OCI-LY7 (cell line): ENCODE results near the gene MPDZ. TPM values are rescaled to one million over a fixed set of nuclear protein-coding genes. Genes with fewer than 3 reads are reported as not detected.
"Not testable (repeated sequence)": the region's sequence is repeated elsewhere in the genome, so short reads cannot be mapped to it uniquely, and the experiment has no call there.

Experiments
- BruUV-seq: library from RNA; stranded (reverse); fragments of 400-500 nt; replicated peaks from 2 replicates; lab custom pipeline; 2021; lab: Mats Ljungman, UMichigan
- CTCF ChIA-PET: fragments of 300-600 bp; sonication (Branson Sonifier 250); formaldehyde crosslinking; loops from one replicate; lab custom pipeline; 2022; ENCODE audit warnings: antibody characterized with exemption; ENCODE audit not compliant: unreplicated experiment; lab: Charles Lee
- POLR2A ChIA-PET: fragments of 300-600 bp; sonication (Branson Sonifier 250); formaldehyde crosslinking; loops from one replicate; lab custom pipeline; 2022; ENCODE audit warnings: antibody characterized with exemption; lab: Charles Lee
- DNase-seq: peaks from one replicate; pipeline ENCODE4 v3.0.0-alpha.2; 2015; ENCODE audit warnings: low spot score
- H2AFZ ChIP-seq: fragments of 200-600 bp; sonication (generic), shearing (Covaris generic); 2 replicates; pipeline ENCODE4 v1.6.1; 2014; ENCODE audit warnings: mild to moderate bottlenecking, antibody characterized with exemption, low read length, moderate library complexity
- H3K27ac ChIP-seq: fragments of 200-600 bp; sonication (generic); 2 replicates; pipeline ENCODE4 v1.5.1; 2014; ENCODE audit warnings: mixed run types, low read depth, mild to moderate bottlenecking, moderate library complexity, low read length, inconsistent platforms; ENCODE audit not compliant: poor library complexity, severe bottlenecking
- H3K36me3 ChIP-seq: fragments of 200-600 bp; sonication (generic); 2 replicates; pipeline ENCODE4 v1.6.1; 2014; ENCODE audit warnings: mild to moderate bottlenecking, antibody characterized with exemption, low read length, moderate library complexity, mixed read lengths; ENCODE audit not compliant: insufficient read depth
- H3K4me1 ChIP-seq: fragments of 200-600 bp; sonication (generic); 2 replicates; pipeline ENCODE4 v1.5.1; 2014; ENCODE audit warnings: mild to moderate bottlenecking, low read length; ENCODE audit not compliant: insufficient read depth, poor library complexity, severe bottlenecking
- H3K4me2 ChIP-seq: fragments of 200-600 bp; sonication (generic); 2 replicates; pipeline ENCODE4 v1.6.1; 2014; ENCODE audit warnings: mild to moderate bottlenecking, low read length
- H3K4me3 ChIP-seq: fragments of 200-600 bp; sonication (generic); 2 replicates; pipeline ENCODE4 v1.5.1; 2014; ENCODE audit warnings: mild to moderate bottlenecking, low read depth, low read length; ENCODE audit not compliant: poor library complexity, severe bottlenecking
- H3K79me2 ChIP-seq: fragments of 200-600 bp; sonication (generic); 2 replicates; pipeline ENCODE4 v1.6.1; 2016; ENCODE audit warnings: low read depth, mild to moderate bottlenecking, low read length, moderate library complexity, mixed read lengths; ENCODE audit not compliant: insufficient read depth
- H3K9me2 ChIP-seq: fragments of 200-600 bp; sonication (generic); 2 replicates; pipeline ENCODE4 v1.6.1; 2016; ENCODE audit warnings: mild to moderate bottlenecking, low read length, mixed read lengths; ENCODE audit not compliant: insufficient read depth
- H3K9me3 ChIP-seq: fragments of 200-600 bp; sonication (generic); 2 replicates; pipeline ENCODE4 v1.6.1; 2014; ENCODE audit warnings: mild to moderate bottlenecking, mixed run types, low read length, mixed read lengths
- H4K20me1 ChIP-seq: fragments of 200-600 bp; sonication (generic); 2 replicates; pipeline ENCODE4 v1.6.1; 2014; ENCODE audit warnings: mild to moderate bottlenecking, antibody characterized with exemption, low read length, moderate library complexity, mixed read lengths; ENCODE audit not compliant: insufficient read depth
- EZH2phosphoT487 ChIP-seq: fragments of 200-600 bp; sonication (generic); IDR thresholded peaks from 2 replicates; pipeline ENCODE4 v1.6.1; 2018; ENCODE audit warnings: low read depth, borderline replicate concordance, mild to moderate bottlenecking, mixed run types, antibody characterized with exemption, low read length, moderate library complexity, mixed read lengths
- intact Hi-C: fragments of 100-400 bp; cut with micrococcal nuclease; formaldehyde crosslinking; loops from one replicate; pipeline ENCODE4 v1.10.0; 2022; ENCODE audit not compliant: unreplicated experiment
- total RNA-seq, 2 experiments: library from RNA; depleted of rRNA in 1 of 2; stranded (reverse); fragments of >200 nt in 1 of 2; shearing (Covaris generic) in 1 of 2; gene quantifications; 2 replicates each; pipeline ENCODE4 v1.2.3, GENCODE V29; 2014 to 2022
- TF ChIP-seq, protein P1 (sequence below): fragments of 200-600 bp; sonication (generic); conservative IDR thresholded peaks from 2 replicates; pipeline ENCODE4 v1.5.1; 2014; ENCODE audit warnings: mild to moderate bottlenecking, antibody characterized with exemption, low read length, moderate library complexity, mixed read lengths

Gene MPDZ
- total RNA-seq, 2 experiments from 2014 or later, result not detected

DNA sequence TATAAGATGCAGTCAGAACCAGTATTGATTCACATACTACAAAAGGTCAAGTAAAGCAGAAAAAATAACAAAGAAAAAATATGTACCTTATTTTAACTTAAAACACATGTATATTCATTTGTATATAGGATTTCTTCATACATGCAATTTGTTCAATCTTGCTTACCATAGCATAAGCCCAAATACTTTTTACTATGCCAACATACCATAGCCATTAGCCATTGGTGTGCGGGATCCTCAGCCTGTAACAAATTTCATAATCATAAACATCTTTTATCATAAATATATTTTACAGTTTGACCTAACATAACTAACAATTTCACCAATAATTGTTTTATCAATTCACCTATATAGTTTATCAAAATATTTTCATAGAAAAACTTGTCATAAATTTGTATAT is 51.1 kb downstream of the MPDZ start:
- Histone ChIP-seq H3K4me2 (no peak overlapping the region), H3K36me3 (no peaks in the 10 kb centered on the region), H3K79me2 (no peaks in the 10 kb centered on the region), H2AFZ (no peak overlapping the region), H3K9me3 (no peaks in the 10 kb centered on the region), H4K20me1 (no peaks in the 10 kb centered on the region), H3K27ac (no peak overlapping the region), H3K9me2 (no peaks in the 10 kb centered on the region), H3K4me3 (no peak overlapping the region), H3K4me1 (no peaks in the 10 kb centered on the region)
- intact Hi-C loops, result no loop called here
- ChIA-PET POLR2A (no interaction called here), CTCF (no interaction called here)
- no peak for DNase-seq
- no TSS peak for BruUV-seq
- TF ChIP-seq, protein P1, sequence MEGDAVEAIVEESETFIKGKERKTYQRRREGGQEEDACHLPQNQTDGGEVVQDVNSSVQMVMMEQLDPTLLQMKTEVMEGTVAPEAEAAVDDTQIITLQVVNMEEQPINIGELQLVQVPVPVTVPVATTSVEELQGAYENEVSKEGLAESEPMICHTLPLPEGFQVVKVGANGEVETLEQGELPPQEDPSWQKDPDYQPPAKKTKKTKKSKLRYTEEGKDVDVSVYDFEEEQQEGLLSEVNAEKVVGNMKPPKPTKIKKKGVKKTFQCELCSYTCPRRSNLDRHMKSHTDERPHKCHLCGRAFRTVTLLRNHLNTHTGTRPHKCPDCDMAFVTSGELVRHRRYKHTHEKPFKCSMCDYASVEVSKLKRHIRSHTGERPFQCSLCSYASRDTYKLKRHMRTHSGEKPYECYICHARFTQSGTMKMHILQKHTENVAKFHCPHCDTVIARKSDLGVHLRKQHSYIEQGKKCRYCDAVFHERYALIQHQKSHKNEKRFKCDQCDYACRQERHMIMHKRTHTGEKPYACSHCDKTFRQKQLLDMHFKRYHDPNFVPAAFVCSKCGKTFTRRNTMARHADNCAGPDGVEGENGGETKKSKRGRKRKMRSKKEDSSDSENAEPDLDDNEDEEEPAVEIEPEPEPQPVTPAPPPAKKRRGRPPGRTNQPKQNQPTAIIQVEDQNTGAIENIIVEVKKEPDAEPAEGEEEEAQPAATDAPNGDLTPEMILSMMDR, result no peak
- TF ChIP-seq EZH2phosphoT487, result no peak

- DNase-seq, result no peak
- Histone ChIP-seq H3K4me3 (no peak overlapping the region), H3K9me3 (no peaks in the 10 kb centered on the region), H2AFZ (no peak overlapping the region), H3K27ac (no peak overlapping the region), H3K79me2 (no peaks in the 10 kb centered on the region), H4K20me1 (no peaks in the 10 kb centered on the region), H3K4me1 (no peaks in the 10 kb centered on the region), H3K4me2 (no peak overlapping the region), H3K9me2 (no peaks in the 10 kb centered on the region), H3K36me3 (no peaks in the 10 kb centered on the region)
- intact Hi-C loops, result no loop called here
- no TSS peak for BruUV-seq
- ChIA-PET POLR2A (interaction anchor here (0.6 kb wide), 1 partner anchor 533 kb away, joined by 3 read pairs; no protein-coding TSS in a partner anchor), CTCF (no interaction called here)
- no peak for TF ChIP-seq EZH2phosphoT487
- TF ChIP-seq, protein P1, result no peak
Measured at GRCh38 chr9:13224366-13224765, 55.1 kb downstream of the MPDZ start.

DNA sequence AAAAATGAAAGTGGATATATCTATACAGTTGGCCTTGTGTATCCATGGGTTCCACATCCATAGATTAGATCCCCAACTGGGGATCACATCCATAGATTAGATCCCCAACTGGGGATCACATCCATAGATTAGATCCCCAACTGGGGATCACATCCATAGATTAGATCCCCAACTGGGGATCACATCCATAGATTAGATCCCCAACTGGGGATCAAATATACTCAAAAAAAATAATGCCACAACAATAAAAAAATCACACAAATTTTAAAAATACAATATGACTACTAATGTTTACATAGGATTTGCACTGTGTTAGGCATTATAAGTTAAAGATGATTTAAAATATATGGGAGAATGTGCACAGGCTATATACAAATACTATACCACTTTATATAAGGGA is 56.8 kb downstream of the MPDZ start:
- CTCF ChIA-PET, H3K36me3 ChIP-seq, H3K27ac ChIP-seq, H3K9me3 ChIP-seq, POLR2A ChIA-PET, DNase-seq, H3K4me2 ChIP-seq, H3K9me2 ChIP-seq, H3K79me2 ChIP-seq, H4K20me1 ChIP-seq, H2AFZ ChIP-seq, intact Hi-C loops, H3K4me3 ChIP-seq, H3K4me1 ChIP-seq, BruUV-seq: not testable (repeated sequence)
